Measurements from ENCODE around the gene MED12L.

- TF ChIP-seq REST (IDR thresholded peaks at IDR 0.05; ENCODE audit: low read depth) = no peak
- TF ChIP-seq CTCF (IDR thresholded peaks at IDR 0.05 in 2 of 3, conservative IDR thresholded peaks at IDR 0.05 in 1 of 3; ENCODE audit: borderline replicate concordance in 1 of 3, insufficient read depth in 1 of 3, low read depth in 2 of 3, low read length in 2 of 3) = no peak
- no peak for TF ChIP-seq EZH2 (IDR thresholded peaks at IDR 0.05)
- no peak for TF ChIP-seq SP1 (IDR thresholded peaks at IDR 0.05; ENCODE audit: low read depth)
- TF ChIP-seq JUND (IDR thresholded peaks at IDR 0.05) = no peak
- TF ChIP-seq RAD21 (IDR thresholded peaks at IDR 0.05; ENCODE audit: low read depth) = no peak
- TF ChIP-seq CEBPB (IDR thresholded peaks at IDR 0.05; ENCODE audit: low read depth) = no peak
- no peak for TF ChIP-seq EGR1 (IDR thresholded peaks at IDR 0.05; ENCODE audit: low read depth)
- no peak for TF ChIP-seq POLR2A (IDR thresholded peaks at IDR 0.05; ENCODE audit: borderline replicate concordance, extremely low read depth, insufficient read depth, insufficient read length)
- TF ChIP-seq ELF1 (IDR thresholded peaks at IDR 0.05; ENCODE audit: borderline replicate concordance, low read depth) = no peak
- TF ChIP-seq ATF3 (IDR thresholded peaks at IDR 0.05) = no peak
- TF ChIP-seq SIN3A (IDR thresholded peaks at IDR 0.05; ENCODE audit: low read depth) = no peak
- no peak for TF ChIP-seq ZNF274 (IDR thresholded peaks at IDR 0.05; ENCODE audit: low read depth, low read length)
Measured at GRCh38 chr3:151146731-151147091, 61.2 kb downstream of the MED12L start.
